Epithelial cell of esophagus (primary cell): ENCODE measurements around the gene CCL5.

Experiments used
- DNase-seq: peaks from one replicate; pipeline ENCODE4 v3.0.0; 2010; ENCODE audit warnings: low read depth
- H3K4me3 ChIP-seq: 2 replicates; pipeline ENCODE4 v1.5.1; 2011; ENCODE audit warnings: mild to moderate bottlenecking, low read length, control low read depth
- TF ChIP-seq, protein P1 (sequence below): IDR thresholded peaks from 2 replicates; pipeline ENCODE4 v1.5.1; 2011; ENCODE audit warnings: low read depth, mild to moderate bottlenecking, low read length, control low read depth, inconsistent platforms; ENCODE audit not compliant: insufficient read depth; ENCODE audit errors: missing control alignments

Gene CCL5

DNA sequence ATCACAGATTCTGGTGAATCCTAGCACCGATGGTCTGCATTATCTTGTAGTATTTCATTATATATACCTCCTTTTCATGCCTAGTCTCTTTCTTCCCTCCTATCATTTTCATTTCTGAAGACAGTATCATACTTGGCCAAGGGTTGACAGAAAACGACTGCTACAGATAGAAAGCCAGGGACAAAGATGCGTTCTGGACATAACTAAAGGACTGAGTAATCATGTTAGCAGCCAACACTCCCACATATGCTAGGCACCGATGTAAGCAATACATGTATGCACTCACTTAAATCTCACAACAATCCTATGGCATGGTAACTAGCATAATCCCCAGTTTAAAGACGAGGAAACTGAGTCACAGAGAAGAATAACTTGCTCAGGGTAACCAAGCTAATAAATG lies 27.5 kb upstream of the CCL5 start:
- TF ChIP-seq, protein P1, sequence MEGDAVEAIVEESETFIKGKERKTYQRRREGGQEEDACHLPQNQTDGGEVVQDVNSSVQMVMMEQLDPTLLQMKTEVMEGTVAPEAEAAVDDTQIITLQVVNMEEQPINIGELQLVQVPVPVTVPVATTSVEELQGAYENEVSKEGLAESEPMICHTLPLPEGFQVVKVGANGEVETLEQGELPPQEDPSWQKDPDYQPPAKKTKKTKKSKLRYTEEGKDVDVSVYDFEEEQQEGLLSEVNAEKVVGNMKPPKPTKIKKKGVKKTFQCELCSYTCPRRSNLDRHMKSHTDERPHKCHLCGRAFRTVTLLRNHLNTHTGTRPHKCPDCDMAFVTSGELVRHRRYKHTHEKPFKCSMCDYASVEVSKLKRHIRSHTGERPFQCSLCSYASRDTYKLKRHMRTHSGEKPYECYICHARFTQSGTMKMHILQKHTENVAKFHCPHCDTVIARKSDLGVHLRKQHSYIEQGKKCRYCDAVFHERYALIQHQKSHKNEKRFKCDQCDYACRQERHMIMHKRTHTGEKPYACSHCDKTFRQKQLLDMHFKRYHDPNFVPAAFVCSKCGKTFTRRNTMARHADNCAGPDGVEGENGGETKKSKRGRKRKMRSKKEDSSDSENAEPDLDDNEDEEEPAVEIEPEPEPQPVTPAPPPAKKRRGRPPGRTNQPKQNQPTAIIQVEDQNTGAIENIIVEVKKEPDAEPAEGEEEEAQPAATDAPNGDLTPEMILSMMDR = no peak
- DNase-seq = no peak
- H3K4me3 ChIP-seq = no peak overlapping the region

DNA sequence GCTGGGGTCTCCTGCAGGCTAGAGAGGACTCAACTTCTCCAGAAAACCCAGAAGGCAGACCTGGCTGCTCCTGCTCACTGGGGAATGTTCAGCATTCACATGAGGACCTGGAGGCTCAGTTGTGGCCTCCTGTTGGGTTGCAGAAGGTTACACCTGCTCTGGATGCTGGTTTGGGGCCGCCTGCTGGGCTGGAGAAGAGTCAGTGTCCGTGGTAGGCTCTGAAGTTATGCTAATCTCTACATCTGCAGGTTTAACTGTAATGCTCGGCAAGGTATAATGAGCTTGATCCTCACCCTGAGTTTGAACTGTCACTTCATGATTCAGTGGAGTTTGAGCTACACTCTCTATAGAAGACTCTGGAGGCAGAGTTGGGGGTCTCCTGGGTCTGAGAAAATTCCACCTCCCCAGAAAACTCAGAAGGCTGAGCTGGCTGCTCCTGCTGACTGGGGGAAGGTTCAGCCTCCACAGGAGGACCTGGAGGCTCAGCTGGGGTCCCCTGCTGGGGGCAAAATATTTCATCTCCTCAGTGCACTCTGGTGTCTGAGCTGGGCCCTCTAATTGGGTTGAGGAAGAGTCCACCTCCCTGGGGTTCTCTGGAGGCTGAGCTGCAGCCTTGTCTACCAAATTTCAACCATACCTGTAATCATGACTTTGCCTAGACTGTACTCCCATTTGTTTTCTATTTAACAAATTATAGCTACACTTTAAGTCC lies 26.9 kb upstream of the CCL5 start:
- no peak for DNase-seq
- TF ChIP-seq, protein P1 = no peak
- no peak overlapping the region for H3K4me3 ChIP-seq

DNA sequence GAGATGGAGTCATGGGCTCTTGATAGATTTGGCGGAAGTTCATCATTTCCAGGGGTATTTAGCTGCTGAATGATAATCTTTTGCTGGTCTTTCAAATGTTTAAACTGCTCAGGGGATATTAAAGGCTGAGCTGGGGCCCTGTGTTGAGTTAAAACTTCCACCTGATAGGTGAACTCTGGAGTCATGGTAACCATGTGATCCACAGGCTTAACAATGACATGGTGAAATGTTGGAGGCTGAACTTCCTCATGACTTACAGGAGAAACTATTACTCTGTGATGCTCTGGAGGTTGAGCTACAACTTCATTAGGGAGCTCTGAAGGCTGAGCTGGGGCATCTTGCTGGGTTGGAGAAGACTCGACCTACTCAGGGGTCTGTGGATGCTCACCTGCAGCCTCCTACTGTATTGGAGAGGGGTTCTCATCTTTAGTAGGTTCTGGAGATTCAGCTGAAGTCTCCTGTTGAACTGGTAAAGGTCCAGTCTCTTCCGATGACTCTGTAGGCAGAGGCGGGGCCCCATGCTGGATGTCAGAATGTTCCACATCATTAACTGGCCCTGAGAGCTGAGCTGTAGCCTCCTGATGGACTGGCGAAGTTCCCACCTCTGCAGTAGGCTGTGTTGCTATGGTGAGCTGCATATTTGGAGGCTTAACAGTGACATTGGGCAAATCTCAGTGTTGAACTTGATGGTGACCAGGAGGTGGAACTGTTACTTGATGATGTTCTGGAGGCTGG lies 26.2 kb upstream of the CCL5 start:
- H3K4me3 ChIP-seq = no peak overlapping the region
- TF ChIP-seq, protein P1 = no peak
- no peak for DNase-seq

DNA sequence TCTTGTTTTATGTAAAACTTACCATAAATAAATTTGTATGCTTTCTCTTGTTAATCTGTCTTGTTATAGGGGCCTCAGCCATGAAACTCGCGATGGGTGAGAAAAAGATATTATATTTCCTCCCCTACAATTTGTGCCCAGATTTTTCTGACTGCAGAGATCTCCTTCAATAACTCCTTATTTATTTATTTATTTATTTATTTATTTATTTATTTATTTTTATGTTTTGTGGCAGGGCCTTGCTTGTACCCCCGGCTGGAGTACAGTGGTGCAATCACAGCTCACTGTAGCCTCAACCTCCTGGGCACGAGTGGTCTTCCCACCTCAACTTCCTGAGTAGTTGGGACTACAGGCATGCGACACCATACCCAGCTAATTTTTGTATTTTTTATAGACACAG lies 23.3 kb upstream of the CCL5 start:
- TF ChIP-seq, protein P1 = no peak
- no peak for DNase-seq
- H3K4me3 ChIP-seq = no peak overlapping the region

DNA sequence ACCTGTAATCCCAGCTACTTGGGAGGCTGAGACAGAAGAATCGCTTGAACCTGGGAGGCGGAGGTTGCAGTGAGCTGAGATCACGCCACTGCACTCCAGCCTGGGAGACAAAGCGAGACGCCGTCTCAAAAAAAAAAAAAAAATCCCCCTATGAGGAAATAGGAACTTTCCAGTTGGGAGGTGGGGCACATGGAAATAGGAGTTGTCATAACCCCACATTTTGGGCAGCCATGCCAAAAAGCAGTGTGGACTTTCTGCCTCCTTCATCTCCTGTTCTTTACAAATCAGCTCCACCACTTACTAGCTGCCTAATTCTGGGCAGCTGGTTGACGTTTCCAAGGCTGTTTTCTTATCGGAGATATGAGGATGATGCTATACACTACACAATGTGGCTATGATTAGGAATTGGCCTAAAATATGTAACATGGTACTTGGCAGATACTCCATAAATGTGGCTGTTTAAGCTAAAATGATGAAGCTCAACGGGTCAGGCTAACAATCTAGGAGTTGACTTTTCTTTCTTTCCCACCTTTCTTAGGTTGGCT lies 21.5 kb upstream of the CCL5 start:
- no peak for DNase-seq
- H3K4me3 ChIP-seq = no peak overlapping the region
- TF ChIP-seq, protein P1 = no peak

DNA sequence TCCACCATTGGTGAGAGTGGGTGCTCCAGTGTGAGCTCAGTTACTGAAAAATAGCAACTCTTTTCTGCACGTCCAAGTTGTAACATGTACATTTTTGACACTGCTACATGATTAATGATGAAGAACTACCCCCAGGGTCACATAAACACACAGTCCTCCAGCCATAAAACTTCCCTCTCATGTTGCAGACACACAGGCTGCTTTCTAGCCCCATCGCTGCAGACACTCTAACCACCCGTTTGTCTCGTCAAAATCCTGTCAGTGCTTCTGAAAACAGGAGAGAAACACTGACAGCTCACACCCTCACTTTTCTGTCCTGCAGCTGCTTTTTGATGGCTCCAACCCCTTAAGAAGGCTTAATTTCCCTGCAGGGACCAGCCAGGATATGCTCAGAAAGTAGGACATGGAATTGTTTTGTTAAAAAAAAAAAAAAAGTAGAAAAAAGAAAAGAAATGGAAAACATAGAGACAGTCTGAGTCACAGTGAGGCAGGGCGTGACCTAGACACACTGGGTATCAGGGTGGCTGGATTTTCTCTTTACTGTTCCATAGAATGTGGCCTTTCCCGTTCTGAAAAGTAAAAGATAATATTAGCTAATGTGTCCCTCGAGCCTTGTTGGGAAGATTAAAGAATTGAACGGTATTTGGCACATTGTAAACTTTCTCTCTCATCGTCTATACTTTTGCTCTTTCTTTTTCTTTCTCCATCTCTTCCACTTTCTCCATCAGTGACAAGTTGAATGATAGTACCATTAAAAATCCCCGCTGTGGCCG lies 20.7 kb upstream of the CCL5 start:
- H3K4me3 ChIP-seq = no peak overlapping the region
- TF ChIP-seq, protein P1 = no peak
- peak; percentile 60 for DNase-seq
